ENCODE data around the gene CFAP20DC.

The CFAP20DC gene

GRCh38 chr3:58874248-58874741 is 175.5 kb downstream of the CFAP20DC start (continued):
- no peak for TF ChIP-seq ZNF513 (tag by site-specific recombination; IDR thresholded peaks at IDR 0.05)

- TF ChIP-seq ZNF571 (tag by site-specific recombination; IDR thresholded peaks at IDR 0.05) (no peak), ZNF776 (tag by site-specific recombination; IDR thresholded peaks at IDR 0.05; ENCODE audit: borderline replicate concordance) (no peak), ZNF433 (tag by site-specific recombination; IDR thresholded peaks at IDR 0.05; ENCODE audit: low read depth) (no peak), ZNF488 (tag by site-specific recombination; IDR thresholded peaks at IDR 0.05) (no peak), PRDM4 (tag by site-specific recombination; IDR thresholded peaks at IDR 0.05) (no peak), ZNF280D (tag by site-specific recombination; IDR thresholded peaks at IDR 0.05) (no peak), ZNF514 (tag by site-specific recombination; IDR thresholded peaks at IDR 0.05) (no peak), ZNF510 (tag by site-specific recombination; IDR thresholded peaks at IDR 0.05; ENCODE audit: insufficient replicate concordance) (no peak), ZNF140 (tag by site-specific recombination; IDR thresholded peaks at IDR 0.05) (no peak), ZNF221 (tag by site-specific recombination; IDR thresholded peaks at IDR 0.05; ENCODE audit: borderline replicate concordance) (no peak)
- CTCF ChIA-PET, result no interaction called here
- no peak overlapping the region for H3K27ac ChIP-seq (ENCODE audit: extremely low read depth, low read depth, low read length)
- H3K4me3 ChIP-seq (ENCODE audit: low read depth, low read length), result no peak overlapping the region
- H3K36me3 ChIP-seq (ENCODE audit: control insufficient read depth in 2 of 2, insufficient read depth in 1 of 2, low read length in 2 of 2), result no peaks in the 10 kb centered on the region
- POLR2A ChIA-PET, result no interaction called here
- no peaks in the 10 kb centered on the region for H3K4me1 ChIP-seq (ENCODE audit: control insufficient read depth, insufficient read depth, low read length)
- H3K9me3 ChIP-seq (ENCODE audit: control insufficient read depth, insufficient read depth, low read depth, low read length), result no peaks in the 10 kb centered on the region
Observed at GRCh38 chr3:58868097-58868779, 181.6 kb downstream of the CFAP20DC start.

GRCh38 chr3:58867621-58868020 is 182.2 kb downstream of the CFAP20DC start:
- ChIA-PET CTCF (no interaction called here), POLR2A (no interaction called here)
- H3K4me1 ChIP-seq (ENCODE audit: control insufficient read depth, insufficient read depth, low read length), result no peaks in the 10 kb centered on the region
- TF ChIP-seq REST (tag by site-specific recombination; IDR thresholded peaks at IDR 0.05) (no peak), ZNF26 (tag by site-specific recombination; IDR thresholded peaks at IDR 0.05) (no peak), MZF1 (tag by site-specific recombination; IDR thresholded peaks at IDR 0.05; ENCODE audit: borderline replicate concordance) (no peak), ZNF596 (tag by site-specific recombination; IDR thresholded peaks at IDR 0.05) (no peak), ZNF449 (tag by site-specific recombination; IDR thresholded peaks at IDR 0.05) (no peak)

More at GRCh38 chr3:58867621-58868020, 182.2 kb downstream of the CFAP20DC start:
- Histone ChIP-seq H3K4me3 (ENCODE audit: low read depth, low read length) (no peak overlapping the region), H3K36me3 (ENCODE audit: control insufficient read depth in 2 of 2, insufficient read depth in 1 of 2, low read length in 2 of 2) (no peaks in the 10 kb centered on the region), H3K9me3 (ENCODE audit: control insufficient read depth, insufficient read depth, low read depth, low read length) (no peaks in the 10 kb centered on the region), H3K27ac (ENCODE audit: extremely low read depth, low read depth, low read length) (no peak overlapping the region)

Measured in HEK293 (cell line).